ENCODE data around the gene COL23A1.
A peak's percentile ranks its signal among the peaks of the same experiment; 100 is the strongest.
"Not testable (repeated sequence)": the region's sequence is repeated elsewhere in the genome, so short reads cannot be mapped to it uniquely, and the experiment has no call there.

Gene COL23A1

GRCh38 chr5:178302321-178302720 lies 287.9 kb downstream of the COL23A1 start:
- H3K14ac ChIP-seq (ENCODE audit: low read length): not testable (repeated sequence)

GRCh38 chr5:178301641-178302040 lies 288.6 kb downstream of the COL23A1 start:
- Histone ChIP-seq H3K79me1 (ENCODE audit: low read depth, low read length) (no peaks in the 10 kb centered on the region), H3K23ac (ENCODE audit: low read depth, low read length, poor library complexity) (no peak overlapping the region), H4K91ac (ENCODE audit: low read depth, low read length, poor library complexity) (no peak overlapping the region), H3K4me3 (ENCODE audit: low read length in 2 of 2) (no peak overlapping the region), H3K4me2 (ENCODE audit: insufficient read depth, low read length, poor library complexity, severe bottlenecking) (no peak overlapping the region), H3K9ac (ENCODE audit: low read depth, low read length, poor library complexity) (no peak overlapping the region), H3K27me3 (ENCODE audit: control insufficient read depth in 3 of 3, insufficient read depth in 3 of 3, low read depth in 1 of 3, low read length in 3 of 3) (no peaks in the 10 kb centered on the region), H2BK15ac (ENCODE audit: low read length) (no peak overlapping the region), H3K18ac (ENCODE audit: low read length) (peak overlapping the region; percentile 45), H4K8ac (ENCODE audit: low read depth, low read length) (no peak overlapping the region), H2BK120ac (ENCODE audit: low read depth, low read length) (no peak overlapping the region), H2AK5ac (ENCODE audit: low read depth, low read length) (no peak overlapping the region), H3K36me3 (replicated peaks in 1 of 2; ENCODE audit: control insufficient read depth in 2 of 2, insufficient read depth in 2 of 2, low read length in 2 of 2) (no peaks in the 10 kb centered on the region), H3K27ac (replicated peaks; ENCODE audit: low read length) (no peak overlapping the region), H2BK12ac (ENCODE audit: low read length) (no peak overlapping the region), H3K14ac (ENCODE audit: low read length) (no peak overlapping the region), H3K9me3 (replicated peaks in 1 of 2; ENCODE audit: control insufficient read depth in 2 of 2, insufficient read depth in 1 of 2, low read depth in 1 of 2, low read length in 2 of 2) (peaks cover 0 to 12% of the 10 kb centered on the region in 2 donors), H2AFZ (ENCODE audit: low read length) (no peak overlapping the region), H2BK5ac (ENCODE audit: low read length) (no peak overlapping the region), H3K4ac (ENCODE audit: low read length) (no peak overlapping the region), H3K4me1 (ENCODE audit: control insufficient read depth in 2 of 2, insufficient read depth in 1 of 2, low read depth in 1 of 2, low read length in 2 of 2) (no peaks in the 10 kb centered on the region)
- DNase-seq (ENCODE audit: low spot score): no peak
- no CpG with 5 or more reads among the region's 15 CpGs for WGBS, 2 donors (ENCODE audit: extremely low coverage in 2 of 2, insufficient read length in 2 of 2, insufficient replicate concordance in 1 of 2)

More at GRCh38 chr5:178302321-178302720, 287.9 kb downstream of the COL23A1 start:
- H3K4ac ChIP-seq (ENCODE audit: low read length); H2BK120ac ChIP-seq (ENCODE audit: low read depth, low read length); H3K79me1 ChIP-seq (ENCODE audit: low read depth, low read length); H3K36me3 ChIP-seq (replicated peaks in 1 of 2; ENCODE audit: control insufficient read depth in 2 of 2, insufficient read depth in 2 of 2, low read length in 2 of 2); H4K8ac ChIP-seq (ENCODE audit: low read depth, low read length); H3K27ac ChIP-seq (replicated peaks; ENCODE audit: low read length); H3K4me1 ChIP-seq (ENCODE audit: control insufficient read depth in 2 of 2, insufficient read depth in 1 of 2, low read depth in 1 of 2, low read length in 2 of 2); H2BK12ac ChIP-seq (ENCODE audit: low read length); H2AK5ac ChIP-seq (ENCODE audit: low read depth, low read length); H3K9ac ChIP-seq (ENCODE audit: low read depth, low read length, poor library complexity); H2AFZ ChIP-seq (ENCODE audit: low read length); H3K23ac ChIP-seq (ENCODE audit: low read depth, low read length, poor library complexity); H3K27me3 ChIP-seq (ENCODE audit: control insufficient read depth in 3 of 3, insufficient read depth in 3 of 3, low read depth in 1 of 3, low read length in 3 of 3); H4K91ac ChIP-seq (ENCODE audit: low read depth, low read length, poor library complexity); DNase-seq (ENCODE audit: low spot score); H3K18ac ChIP-seq (ENCODE audit: low read length); H3K4me2 ChIP-seq (ENCODE audit: insufficient read depth, low read length, poor library complexity, severe bottlenecking); H3K4me3 ChIP-seq (ENCODE audit: low read length in 2 of 2); H2BK5ac ChIP-seq (ENCODE audit: low read length); H2BK15ac ChIP-seq (ENCODE audit: low read length): not testable (repeated sequence)
- H3K9me3 ChIP-seq (replicated peaks in 1 of 2; ENCODE audit: control insufficient read depth in 2 of 2, insufficient read depth in 1 of 2, low read depth in 1 of 2, low read length in 2 of 2): peaks cover 0 to 12% of the 10 kb centered on the region in 2 donors
- no CpG with 5 or more reads among the region's 16 CpGs for WGBS, 2 donors (ENCODE audit: extremely low coverage in 2 of 2, insufficient read length in 2 of 2, insufficient replicate concordance in 1 of 2)

GRCh38 chr5:178298283-178298807 lies 291.8 kb downstream of the COL23A1 start:
- WGBS, 2 donors (ENCODE audit: extremely low coverage in 2 of 2, insufficient read length in 2 of 2, insufficient replicate concordance in 1 of 2): no CpG with 5 or more reads among the region's 4 CpGs
- Histone ChIP-seq H3K18ac (ENCODE audit: low read length) (peak overlapping the region; percentile 36), H3K79me1 (ENCODE audit: low read depth, low read length) (no peaks in the 10 kb centered on the region), H3K14ac (ENCODE audit: low read length) (no peak overlapping the region), H3K9me3 (replicated peaks in 1 of 2; ENCODE audit: control insufficient read depth in 2 of 2, insufficient read depth in 1 of 2, low read depth in 1 of 2, low read length in 2 of 2) (peaks cover 0 to 12% of the 10 kb centered on the region in 2 donors), H4K91ac (ENCODE audit: low read depth, low read length, poor library complexity) (no peak overlapping the region), H2AK5ac (ENCODE audit: low read depth, low read length) (peak overlapping the region; percentile 2), H2BK5ac (ENCODE audit: low read length) (no peak overlapping the region), H3K4me2 (ENCODE audit: insufficient read depth, low read length, poor library complexity, severe bottlenecking) (no peak overlapping the region), H4K8ac (ENCODE audit: low read depth, low read length) (no peak overlapping the region), H3K36me3 (replicated peaks in 1 of 2; ENCODE audit: control insufficient read depth in 2 of 2, insufficient read depth in 2 of 2, low read length in 2 of 2) (no peaks in the 10 kb centered on the region), H2BK15ac (ENCODE audit: low read length) (no peak overlapping the region), H3K23ac (ENCODE audit: low read depth, low read length, poor library complexity) (no peak overlapping the region), H2BK120ac (ENCODE audit: low read depth, low read length) (no peak overlapping the region), H3K27me3 (ENCODE audit: control insufficient read depth in 3 of 3, insufficient read depth in 3 of 3, low read depth in 1 of 3, low read length in 3 of 3) (no peaks in the 10 kb centered on the region), H2AFZ (ENCODE audit: low read length) (no peak overlapping the region), H3K4ac (ENCODE audit: low read length) (no peak overlapping the region), H3K4me1 (ENCODE audit: control insufficient read depth in 2 of 2, insufficient read depth in 1 of 2, low read depth in 1 of 2, low read length in 2 of 2) (peaks cover 0 to under 1% of the 10 kb centered on the region in 2 donors), H3K9ac (ENCODE audit: low read depth, low read length, poor library complexity) (no peak overlapping the region), H3K4me3 (ENCODE audit: low read length in 2 of 2) (no peak overlapping the region), H3K27ac (replicated peaks; ENCODE audit: low read length) (no peak overlapping the region), H2BK12ac (ENCODE audit: low read length) (no peak overlapping the region)
- DNase-seq (ENCODE audit: low spot score): no peak

GRCh38 chr5:178297751-178298150 lies 292.4 kb downstream of the COL23A1 start:
- H2BK15ac ChIP-seq (ENCODE audit: low read length): no peak overlapping the region
- H3K9ac ChIP-seq (ENCODE audit: low read depth, low read length, poor library complexity): no peak overlapping the region
- peaks cover 0 to 12% of the 10 kb centered on the region in 2 donors for H3K9me3 ChIP-seq (replicated peaks in 1 of 2; ENCODE audit: control insufficient read depth in 2 of 2, insufficient read depth in 1 of 2, low read depth in 1 of 2, low read length in 2 of 2)
- H3K18ac ChIP-seq (ENCODE audit: low read length): no peak overlapping the region
- H2BK120ac ChIP-seq (ENCODE audit: low read depth, low read length): no peak overlapping the region
- no peak overlapping the region for H3K23ac ChIP-seq (ENCODE audit: low read depth, low read length, poor library complexity)
- H2AK5ac ChIP-seq (ENCODE audit: low read depth, low read length): no peak overlapping the region
- H2BK12ac ChIP-seq (ENCODE audit: low read length): no peak overlapping the region
- H3K4me1 ChIP-seq (ENCODE audit: control insufficient read depth in 2 of 2, insufficient read depth in 1 of 2, low read depth in 1 of 2, low read length in 2 of 2): peaks cover 0 to 3% of the 10 kb centered on the region in 2 donors
- H2AFZ ChIP-seq (ENCODE audit: low read length): no peak overlapping the region
- DNase-seq (ENCODE audit: low spot score): no peak
- no peaks in the 10 kb centered on the region for H3K36me3 ChIP-seq (replicated peaks in 1 of 2; ENCODE audit: control insufficient read depth in 2 of 2, insufficient read depth in 2 of 2, low read length in 2 of 2)
- no peak overlapping the region for H3K27ac ChIP-seq (replicated peaks; ENCODE audit: low read length)
- H4K91ac ChIP-seq (ENCODE audit: low read depth, low read length, poor library complexity): no peak overlapping the region
- H3K14ac ChIP-seq (ENCODE audit: low read length): no peak overlapping the region
- no peaks in the 10 kb centered on the region for H3K27me3 ChIP-seq (ENCODE audit: control insufficient read depth in 3 of 3, insufficient read depth in 3 of 3, low read depth in 1 of 3, low read length in 3 of 3)
- no CpG with 5 or more reads among the region's 8 CpGs for WGBS, 2 donors (ENCODE audit: extremely low coverage in 2 of 2, insufficient read length in 2 of 2, insufficient replicate concordance in 1 of 2)
- H3K79me1 ChIP-seq (ENCODE audit: low read depth, low read length): no peaks in the 10 kb centered on the region
- no peak overlapping the region for H2BK5ac ChIP-seq (ENCODE audit: low read length)
- H4K8ac ChIP-seq (ENCODE audit: low read depth, low read length): no peak overlapping the region
- no peak overlapping the region for H3K4me3 ChIP-seq (ENCODE audit: low read length in 2 of 2)
- H3K4ac ChIP-seq (ENCODE audit: low read length): no peak overlapping the region
- H3K4me2 ChIP-seq (ENCODE audit: insufficient read depth, low read length, poor library complexity, severe bottlenecking): no peak overlapping the region

All from neuronal stem cell (in vitro differentiated cells).